Measurements from ENCODE around the gene C1QL4.
"Not testable (repeated sequence)": the region's sequence is repeated elsewhere in the genome, so short reads cannot be mapped to it uniquely, and the experiment has no call there.

C1QL4 gene

GRCh38 chr12:49282740-49283375 is 54.1 kb downstream of the C1QL4 start:
- not testable (repeated sequence) for FAIRE-seq; DNase-seq (ENCODE audit: low spot score)

Measured in urothelium cell line (cell line).